OCI-LY1 (cell line): Measurements from ENCODE around the gene KRT6A.

ENCODE experiments used
- H2AFZ ChIP-seq: fragments of 200-600 bp; sonication (generic), shearing (Covaris generic); 2 replicates; pipeline ENCODE4 v1.6.0; 2014; ENCODE audit warnings: antibody characterized with exemption, mild to moderate bottlenecking, low read length
- H3F3A ChIP-seq: fragments of 200-600 bp; sonication (generic), shearing (Covaris generic); 2 replicates; pipeline ENCODE4 v1.6.0; 2014; ENCODE audit warnings: mild to moderate bottlenecking, antibody characterized with exemption, low read length, moderate library complexity; ENCODE audit not compliant: insufficient read depth
- H3K27ac ChIP-seq: fragments of 200-600 bp; sonication (generic); 2 replicates; pipeline ENCODE4 v1.5.1; 2014; ENCODE audit warnings: low read length, mixed run types, mild to moderate bottlenecking, low read depth; ENCODE audit not compliant: poor library complexity, severe bottlenecking
- H3K27me3 ChIP-seq: fragments of 200-600 bp; sonication (generic); 2 replicates; pipeline ENCODE4 v1.6.0; 2014; ENCODE audit warnings: antibody characterized with exemption, mild to moderate bottlenecking, low read length, moderate library complexity; ENCODE audit not compliant: insufficient read depth
- H3K36me3 ChIP-seq: fragments of 200-600 bp; sonication (generic); 2 replicates; pipeline ENCODE4 v1.6.1; 2014; ENCODE audit warnings: mild to moderate bottlenecking, antibody characterized with exemption, low read length, moderate library complexity, mixed read lengths; ENCODE audit not compliant: insufficient read depth
- H3K4me1 ChIP-seq: fragments of 200-600 bp; sonication (generic); 2 replicates; pipeline ENCODE4 v1.5.1; 2014; ENCODE audit warnings: mild to moderate bottlenecking, low read length, moderate library complexity; ENCODE audit not compliant: insufficient read depth, severe bottlenecking
- H3K4me2 ChIP-seq: fragments of 200-600 bp; sonication (generic), shearing (Covaris generic); 2 replicates; pipeline ENCODE4 v1.6.1; 2014; ENCODE audit warnings: low read length
- H3K4me3 ChIP-seq: fragments of 200-600 bp; sonication (generic); 2 replicates; pipeline ENCODE4 v1.5.1; 2014; ENCODE audit warnings: low read length, low read depth, mild to moderate bottlenecking, mixed read lengths; ENCODE audit not compliant: poor library complexity, severe bottlenecking
- H3K79me2 ChIP-seq: fragments of 200-600 bp; shearing (Covaris generic); 2 replicates; pipeline ENCODE4 v1.6.1; 2016; ENCODE audit warnings: mixed run types, low read length, mixed read lengths; ENCODE audit not compliant: insufficient read depth
- H3K9ac ChIP-seq: fragments of 200-600 bp; sonication (generic), shearing (Covaris generic); 2 replicates; pipeline ENCODE4 v1.6.1; 2014; ENCODE audit warnings: mild to moderate bottlenecking, low read length, mixed read lengths
- H3K9me2 ChIP-seq: fragments of 200-600 bp; sonication (generic), shearing (Covaris generic); 2 replicates; pipeline ENCODE4 v1.6.1; 2014; ENCODE audit warnings: low read depth, mild to moderate bottlenecking, low read length, mixed read lengths
- H3K9me3 ChIP-seq: fragments of 200-600 bp; shearing (Covaris generic); 2 replicates; pipeline ENCODE4 v1.6.1; 2014; ENCODE audit warnings: low read length, mixed read lengths
- H4K20me1 ChIP-seq: fragments of 200-600 bp; sonication (generic), shearing (Covaris generic); 2 replicates; pipeline ENCODE4 v1.6.0; 2016; ENCODE audit warnings: mild to moderate bottlenecking, low read length; ENCODE audit not compliant: insufficient read depth
- CTCF ChIP-seq: fragments of 200-600 bp; sonication (generic), shearing (Covaris generic); IDR thresholded peaks from 2 replicates; pipeline ENCODE4 v1.5.1; 2017; ENCODE audit warnings: mild to moderate bottlenecking, antibody characterized with exemption, low read length, moderate library complexity, mixed read lengths
- EZH2 ChIP-seq: fragments of 200-600 bp; sonication (generic), shearing (Covaris generic); IDR thresholded peaks from 2 replicates; pipeline ENCODE4 v1.8.0; 2017; ENCODE audit warnings: borderline replicate concordance, mixed run types, mild to moderate bottlenecking, antibody characterized with exemption, low read length, moderate library complexity, mixed read lengths

Gene KRT6A

GRCh38 chr12:52445876-52446275 is 47.2 kb downstream of the KRT6A start:
- H4K20me1 ChIP-seq, result no peaks in the 10 kb centered on the region
- H3K36me3 ChIP-seq, result no peaks in the 10 kb centered on the region
- H3K27ac ChIP-seq, result no peak overlapping the region
- no peak overlapping the region for H3K4me2 ChIP-seq
- H3K27me3 ChIP-seq, result peaks cover 3% of the 10 kb centered on the region
- TF ChIP-seq EZH2, result no peak
- TF ChIP-seq CTCF, result no peak
- no peak overlapping the region for H2AFZ ChIP-seq
- no peak overlapping the region for H3K9ac ChIP-seq
- no peaks in the 10 kb centered on the region for H3K79me2 ChIP-seq
- no peaks in the 10 kb centered on the region for H3F3A ChIP-seq
- no peaks in the 10 kb centered on the region for H3K9me3 ChIP-seq
- H3K4me3 ChIP-seq, result no peak overlapping the region
- no peaks in the 10 kb centered on the region for H3K9me2 ChIP-seq
- no peaks in the 10 kb centered on the region for H3K4me1 ChIP-seq

- Histone ChIP-seq H3K4me3 (no peak overlapping the region), H3K9me3 (no peaks in the 10 kb centered on the region), H3K27me3 (peaks cover 3% of the 10 kb centered on the region), H2AFZ (no peak overlapping the region), H3K4me1 (no peaks in the 10 kb centered on the region), H3F3A (no peaks in the 10 kb centered on the region), H3K9me2 (no peaks in the 10 kb centered on the region), H3K27ac (no peak overlapping the region), H3K4me2 (no peak overlapping the region), H3K36me3 (no peaks in the 10 kb centered on the region), H3K79me2 (no peaks in the 10 kb centered on the region), H3K9ac (no peak overlapping the region), H4K20me1 (no peaks in the 10 kb centered on the region)
- TF ChIP-seq EZH2, result no peak
- no peak for TF ChIP-seq CTCF
Measured at GRCh38 chr12:52444647-52445595, 48.1 kb downstream of the KRT6A start.

- TF ChIP-seq CTCF (no peak), EZH2 (no peak)
- Histone ChIP-seq H3K9me3 (no peaks in the 10 kb centered on the region), H3K9me2 (no peaks in the 10 kb centered on the region), H3K9ac (no peak overlapping the region), H3F3A (no peaks in the 10 kb centered on the region), H4K20me1 (no peaks in the 10 kb centered on the region), H3K36me3 (no peaks in the 10 kb centered on the region), H3K4me2 (no peak overlapping the region), H3K4me3 (no peak overlapping the region), H3K27ac (no peak overlapping the region), H2AFZ (no peak overlapping the region), H3K4me1 (no peaks in the 10 kb centered on the region), H3K79me2 (no peaks in the 10 kb centered on the region), H3K27me3 (peaks cover 3% of the 10 kb centered on the region)
Measured at GRCh38 chr12:52443966-52444365, 49.1 kb downstream of the KRT6A start.
